ENCODE data around the gene CTNNBIP1.

Gene CTNNBIP1

DNA sequence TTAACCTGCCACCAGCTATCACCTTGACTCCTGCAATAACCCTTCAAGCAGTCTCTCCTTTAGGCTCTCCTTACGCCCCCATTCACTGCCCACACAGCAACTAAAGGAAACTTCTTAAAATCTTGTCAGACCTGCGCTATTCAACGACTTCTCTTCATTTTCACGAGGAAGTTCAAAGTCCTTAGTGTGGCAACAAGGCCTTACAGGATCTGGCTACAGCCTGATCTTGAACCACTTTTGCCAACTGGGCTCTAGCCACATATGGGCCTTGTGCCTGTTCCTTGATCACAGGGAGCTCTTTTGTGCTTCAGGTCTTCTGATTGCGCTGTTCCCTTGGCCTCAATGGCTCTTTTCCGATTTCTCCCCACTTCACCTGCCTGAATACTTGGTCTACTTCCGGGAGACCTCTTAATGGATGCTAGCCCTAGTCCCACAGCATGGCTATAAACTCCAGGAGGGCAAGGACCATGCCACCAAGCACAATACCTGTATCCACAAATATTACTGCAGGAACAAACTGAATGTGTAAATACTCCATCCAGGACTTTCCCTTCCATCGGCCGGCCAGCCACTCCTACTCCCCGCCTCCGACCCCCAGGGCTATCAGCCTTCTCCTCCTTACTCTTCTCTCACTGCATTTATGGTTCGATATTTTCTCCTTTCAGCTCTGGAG is 2.3 kb upstream of the CTNNBIP1 start:
- TF ChIP-seq, protein P1, sequence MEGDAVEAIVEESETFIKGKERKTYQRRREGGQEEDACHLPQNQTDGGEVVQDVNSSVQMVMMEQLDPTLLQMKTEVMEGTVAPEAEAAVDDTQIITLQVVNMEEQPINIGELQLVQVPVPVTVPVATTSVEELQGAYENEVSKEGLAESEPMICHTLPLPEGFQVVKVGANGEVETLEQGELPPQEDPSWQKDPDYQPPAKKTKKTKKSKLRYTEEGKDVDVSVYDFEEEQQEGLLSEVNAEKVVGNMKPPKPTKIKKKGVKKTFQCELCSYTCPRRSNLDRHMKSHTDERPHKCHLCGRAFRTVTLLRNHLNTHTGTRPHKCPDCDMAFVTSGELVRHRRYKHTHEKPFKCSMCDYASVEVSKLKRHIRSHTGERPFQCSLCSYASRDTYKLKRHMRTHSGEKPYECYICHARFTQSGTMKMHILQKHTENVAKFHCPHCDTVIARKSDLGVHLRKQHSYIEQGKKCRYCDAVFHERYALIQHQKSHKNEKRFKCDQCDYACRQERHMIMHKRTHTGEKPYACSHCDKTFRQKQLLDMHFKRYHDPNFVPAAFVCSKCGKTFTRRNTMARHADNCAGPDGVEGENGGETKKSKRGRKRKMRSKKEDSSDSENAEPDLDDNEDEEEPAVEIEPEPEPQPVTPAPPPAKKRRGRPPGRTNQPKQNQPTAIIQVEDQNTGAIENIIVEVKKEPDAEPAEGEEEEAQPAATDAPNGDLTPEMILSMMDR (IDR thresholded peaks at IDR 0.05; ENCODE audit: extremely low read depth, insufficient read depth, missing control alignments) = no peak
- in situ Hi-C loops (cut with MboI; ENCODE audit: low pct_unique_long_range_greater_than_20kb, low sequenced_read_pairs, unreplicated experiment) = no loop called here
- no peak for DNase-seq (ENCODE audit: low spot score)

DNA sequence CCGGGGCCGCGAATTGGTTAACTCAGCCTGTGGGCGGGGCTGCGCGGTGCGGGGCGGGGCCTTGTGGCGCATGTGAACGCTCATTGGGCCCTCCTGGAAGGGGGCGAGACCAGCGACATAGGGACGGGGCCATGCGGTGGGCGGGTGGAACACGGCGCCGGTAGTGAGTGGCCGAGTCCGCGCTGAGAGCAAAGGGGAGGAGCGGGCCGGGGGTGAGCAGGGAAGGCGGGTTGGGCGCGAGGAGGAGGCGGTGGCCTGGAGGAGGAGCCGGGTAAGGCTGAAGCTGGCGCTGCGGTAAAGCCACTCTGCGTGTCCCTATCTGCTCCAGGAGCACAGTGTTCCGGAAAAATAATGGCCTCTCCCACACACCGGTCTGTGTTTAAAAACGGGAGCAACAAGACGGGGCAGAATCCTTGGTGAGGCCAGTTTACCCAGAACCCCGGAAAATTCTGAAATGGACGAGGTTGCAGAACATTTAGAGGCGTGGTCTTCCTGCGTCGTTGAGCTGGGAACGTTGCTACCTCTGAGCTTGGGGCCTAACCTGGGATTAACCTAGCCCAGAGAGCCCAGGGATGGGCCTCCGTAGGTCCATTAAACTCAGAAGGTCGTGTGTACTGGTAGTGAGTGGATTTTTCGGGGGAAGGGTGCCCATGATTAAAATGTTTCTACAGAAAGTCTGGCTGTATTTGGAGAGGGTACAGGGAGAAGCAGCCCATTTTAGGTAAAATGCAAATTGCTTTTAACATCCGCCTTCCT is 532 bp upstream of the CTNNBIP1 start:
- TF ChIP-seq, protein P1 (IDR thresholded peaks at IDR 0.05; ENCODE audit: extremely low read depth, insufficient read depth, missing control alignments) = no peak
- DNase-seq (ENCODE audit: low spot score) = peak; percentile 98
- in situ Hi-C loops (cut with MboI; ENCODE audit: low pct_unique_long_range_greater_than_20kb, low sequenced_read_pairs, unreplicated experiment) = no loop called here

DNA sequence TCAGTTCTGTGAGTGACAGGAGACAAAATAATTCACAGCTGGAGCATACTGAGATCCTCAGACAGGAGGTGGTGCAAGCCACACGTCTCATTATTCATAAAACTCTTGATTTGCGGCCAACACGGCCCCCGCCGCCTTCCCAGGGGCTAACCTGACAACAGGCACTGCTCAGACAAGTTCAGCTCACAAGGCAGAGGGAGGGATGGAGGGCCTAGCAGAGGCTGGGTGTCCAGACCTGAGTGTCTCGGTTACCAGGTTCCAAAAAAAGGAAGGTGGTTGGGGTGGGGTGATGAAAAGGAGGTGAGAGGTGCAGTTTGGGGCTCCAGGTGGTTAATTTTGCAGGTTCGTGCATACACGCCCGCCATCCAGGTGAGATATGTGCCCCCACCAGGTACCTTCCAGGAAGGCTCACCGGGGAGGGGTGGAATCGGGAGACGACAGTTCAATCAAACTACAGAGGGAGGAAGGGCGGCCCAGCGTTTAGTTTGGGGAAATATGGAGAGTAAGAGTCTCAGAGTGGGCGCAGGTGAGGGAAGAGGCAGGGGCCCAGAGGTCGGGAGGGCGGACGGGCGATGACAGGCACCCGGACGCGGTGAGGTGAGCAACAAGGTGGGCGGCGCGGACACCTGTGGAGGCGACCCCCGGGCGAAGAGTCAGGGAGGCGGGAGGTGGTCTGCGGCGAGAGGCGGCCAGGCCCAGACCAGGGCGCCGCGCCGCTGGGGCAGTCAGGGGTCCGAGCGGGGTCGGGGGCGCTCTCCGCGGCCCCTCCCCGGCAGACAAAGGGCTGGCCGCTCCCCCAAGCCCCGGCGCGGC is 629 bp downstream of the CTNNBIP1 start:
- DNase-seq (ENCODE audit: low spot score) = no peak
- TF ChIP-seq, protein P1 (IDR thresholded peaks at IDR 0.05; ENCODE audit: extremely low read depth, insufficient read depth, missing control alignments) = no peak
- in situ Hi-C loops (cut with MboI; ENCODE audit: low pct_unique_long_range_greater_than_20kb, low sequenced_read_pairs, unreplicated experiment) = no loop called here

DNA sequence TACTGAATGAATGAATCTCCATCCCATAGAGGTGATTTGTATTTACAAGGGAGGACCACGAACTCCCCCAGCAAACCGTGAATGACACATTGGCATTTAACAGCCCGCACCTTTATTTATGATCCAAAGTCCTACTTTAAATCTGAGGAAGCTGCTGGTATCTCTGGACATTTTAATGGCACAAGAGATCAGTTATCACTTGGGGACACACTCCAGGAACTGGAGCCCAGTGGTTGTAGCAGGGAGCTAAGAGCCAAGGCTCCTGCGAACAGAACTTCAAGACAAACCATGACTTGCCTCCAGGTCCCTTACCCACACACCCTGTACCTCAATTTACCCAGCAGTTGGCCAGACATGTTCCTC is 1.2 kb downstream of the CTNNBIP1 start:
- DNase-seq (ENCODE audit: low spot score) = no peak
- TF ChIP-seq, protein P1 (IDR thresholded peaks at IDR 0.05; ENCODE audit: extremely low read depth, insufficient read depth, missing control alignments) = no peak
- in situ Hi-C loops (cut with MboI; ENCODE audit: low pct_unique_long_range_greater_than_20kb, low sequenced_read_pairs, unreplicated experiment) = no loop called here

DNA sequence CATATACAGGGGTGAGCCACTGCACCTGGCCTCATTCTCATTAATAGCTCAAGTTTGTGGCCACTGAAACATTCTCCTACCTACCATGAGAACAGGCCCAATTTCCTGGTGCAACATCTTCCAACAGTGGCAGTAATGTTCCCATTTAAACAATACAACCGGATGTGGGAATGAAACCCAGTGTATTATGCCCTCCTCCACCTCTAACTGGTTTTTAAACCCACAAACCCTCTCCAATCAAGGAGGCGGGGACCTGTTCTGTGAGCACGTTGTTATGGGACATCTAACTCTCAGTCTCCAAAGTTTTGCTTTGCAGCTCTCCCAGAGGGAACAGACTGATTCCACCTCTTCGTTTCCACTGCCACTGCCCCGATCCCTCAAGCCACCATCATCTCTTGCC is 2.6 kb downstream of the CTNNBIP1 start:
- DNase-seq (ENCODE audit: low spot score) = no peak
- TF ChIP-seq, protein P1 (IDR thresholded peaks at IDR 0.05; ENCODE audit: extremely low read depth, insufficient read depth, missing control alignments) = no peak
- in situ Hi-C loops (cut with MboI; ENCODE audit: low pct_unique_long_range_greater_than_20kb, low sequenced_read_pairs, unreplicated experiment) = no loop called here

DNA sequence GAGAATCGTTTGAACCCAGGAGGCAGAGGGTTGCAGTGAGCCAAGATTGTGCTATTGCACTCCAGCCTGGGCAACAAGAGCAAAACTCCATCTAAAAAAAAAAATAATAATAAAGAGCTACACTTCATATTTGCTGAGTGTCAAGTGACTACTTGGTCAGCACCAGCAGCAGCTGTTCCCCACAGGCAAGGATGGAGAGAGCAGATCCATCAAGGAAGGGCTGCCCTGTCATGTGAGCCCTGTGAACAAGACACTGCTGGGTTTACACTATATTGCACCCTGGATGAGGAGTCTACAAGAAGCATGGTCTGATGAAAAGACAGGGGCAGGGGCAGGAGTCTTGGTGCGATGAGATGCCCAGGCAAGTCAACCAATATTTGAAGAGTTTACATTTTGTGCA is 3.6 kb downstream of the CTNNBIP1 start:
- TF ChIP-seq, protein P1 (IDR thresholded peaks at IDR 0.05; ENCODE audit: extremely low read depth, insufficient read depth, missing control alignments) = no peak
- in situ Hi-C loops (cut with MboI; ENCODE audit: low pct_unique_long_range_greater_than_20kb, low sequenced_read_pairs, unreplicated experiment) = no loop called here
- DNase-seq (ENCODE audit: low spot score) = no peak
